GM18870 (cell line): Measurements from ENCODE around the gene DTX1.
"Not testable (repeated sequence)": the region's sequence is repeated elsewhere in the genome, so short reads cannot be mapped to it uniquely, and the experiment has no call there.

Source experiments
- ATAC-seq: cut with Tn5 transposase; IDR thresholded peaks from one replicate; pipeline ENCODE4 v1.9.1; 2021; ENCODE audit warnings: moderate library complexity; ENCODE audit not compliant: unreplicated experiment

The DTX1 gene

DNA sequence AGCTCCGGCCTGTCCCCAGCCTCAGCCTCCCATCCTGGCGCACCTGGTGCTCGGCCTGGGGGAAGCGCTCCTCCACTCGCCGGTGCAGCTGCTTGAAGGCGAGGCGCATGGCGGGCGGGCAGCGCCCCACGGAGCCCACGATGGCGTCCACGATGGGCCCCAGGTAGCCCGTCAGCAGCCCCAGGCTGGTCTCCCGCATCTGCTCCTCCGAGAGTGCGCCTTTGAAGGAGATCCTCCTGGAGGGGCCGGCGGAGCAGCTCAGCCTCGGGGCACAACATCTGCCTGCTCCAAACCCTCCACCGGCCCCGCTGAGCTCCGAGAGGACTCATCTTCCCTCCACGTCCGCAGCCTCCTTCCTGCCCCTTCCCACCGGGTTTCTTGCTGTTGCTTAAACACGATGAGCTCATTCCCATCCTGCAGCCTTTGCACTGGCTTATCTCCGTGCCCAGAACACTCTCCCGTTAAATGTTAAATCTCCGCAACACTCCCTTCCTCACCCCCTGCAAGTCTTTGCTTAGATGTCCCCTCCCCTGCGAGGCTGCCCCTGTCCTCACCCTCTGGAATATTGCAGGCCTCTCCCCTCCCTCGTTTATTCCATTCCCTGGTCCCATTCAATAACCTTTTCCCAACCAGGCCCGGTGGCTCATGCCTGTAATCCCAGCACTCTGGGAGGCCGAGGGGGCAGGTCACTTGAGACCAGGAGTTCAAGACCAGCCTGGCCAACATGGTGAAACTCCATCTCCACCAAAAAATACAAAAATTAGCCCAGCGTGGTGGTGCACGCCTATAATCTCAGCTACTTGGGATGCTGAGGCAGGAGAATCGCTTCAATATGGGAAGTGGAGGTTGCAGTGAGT, 55.7 kb downstream of the DTX1 start:
- no peak for ATAC-seq

DNA sequence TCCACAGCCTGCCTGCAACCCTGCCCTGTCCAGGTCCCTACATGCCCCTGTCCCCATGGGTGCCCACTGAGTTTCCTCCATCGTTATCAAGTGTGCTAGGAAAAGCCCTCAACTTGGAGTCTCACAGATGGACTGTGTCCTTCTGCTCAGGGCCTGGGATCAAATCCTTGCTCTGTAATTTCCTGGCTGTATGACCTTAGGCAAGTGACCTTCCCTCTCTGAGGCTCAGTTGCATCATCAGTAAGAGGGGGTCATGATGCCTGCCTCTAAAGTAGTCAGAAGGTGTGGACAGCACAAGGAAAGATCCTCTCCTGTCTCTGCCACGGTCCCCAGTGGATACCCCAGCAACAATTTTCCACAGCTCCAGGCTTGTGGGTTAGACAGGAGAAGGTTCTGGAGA, 56.9 kb downstream of the DTX1 start:
- no peak for ATAC-seq

DNA sequence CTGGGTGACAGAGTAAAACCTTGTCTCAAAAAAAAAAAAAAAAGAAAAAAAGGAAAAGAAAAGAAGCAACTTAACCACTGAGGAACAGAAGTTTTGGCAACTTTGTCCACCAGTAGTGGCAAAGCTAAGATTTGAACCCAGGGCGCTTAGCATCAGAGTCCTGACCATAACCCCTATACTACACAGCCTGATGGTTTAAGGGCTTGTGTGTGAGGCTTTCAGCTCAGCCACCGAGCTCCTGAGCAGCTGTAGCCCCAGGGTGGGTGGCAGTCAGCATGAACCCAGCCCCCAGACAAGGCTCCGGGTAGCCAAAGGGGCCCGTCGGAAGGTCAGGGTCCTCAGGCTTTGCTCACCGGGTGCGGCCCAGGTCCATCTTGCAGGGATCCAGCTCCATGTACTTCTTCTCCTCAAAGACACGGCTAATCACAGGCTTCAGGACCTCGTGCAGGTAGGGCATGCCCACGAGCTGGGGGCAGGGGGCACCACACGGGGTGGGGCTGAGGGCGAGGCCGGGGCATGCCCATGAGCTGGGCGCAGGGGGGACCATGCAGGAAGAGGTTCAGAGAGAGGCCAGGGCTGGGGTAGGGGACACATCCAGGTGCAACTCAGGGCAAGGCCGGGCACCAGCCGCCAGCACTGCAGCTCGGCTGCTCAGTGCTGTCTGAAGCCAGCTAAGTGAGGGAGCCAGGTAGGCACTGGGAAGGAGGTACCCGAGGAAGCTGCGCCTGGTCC, 58.1 kb downstream of the DTX1 start:
- no peak for ATAC-seq

DNA sequence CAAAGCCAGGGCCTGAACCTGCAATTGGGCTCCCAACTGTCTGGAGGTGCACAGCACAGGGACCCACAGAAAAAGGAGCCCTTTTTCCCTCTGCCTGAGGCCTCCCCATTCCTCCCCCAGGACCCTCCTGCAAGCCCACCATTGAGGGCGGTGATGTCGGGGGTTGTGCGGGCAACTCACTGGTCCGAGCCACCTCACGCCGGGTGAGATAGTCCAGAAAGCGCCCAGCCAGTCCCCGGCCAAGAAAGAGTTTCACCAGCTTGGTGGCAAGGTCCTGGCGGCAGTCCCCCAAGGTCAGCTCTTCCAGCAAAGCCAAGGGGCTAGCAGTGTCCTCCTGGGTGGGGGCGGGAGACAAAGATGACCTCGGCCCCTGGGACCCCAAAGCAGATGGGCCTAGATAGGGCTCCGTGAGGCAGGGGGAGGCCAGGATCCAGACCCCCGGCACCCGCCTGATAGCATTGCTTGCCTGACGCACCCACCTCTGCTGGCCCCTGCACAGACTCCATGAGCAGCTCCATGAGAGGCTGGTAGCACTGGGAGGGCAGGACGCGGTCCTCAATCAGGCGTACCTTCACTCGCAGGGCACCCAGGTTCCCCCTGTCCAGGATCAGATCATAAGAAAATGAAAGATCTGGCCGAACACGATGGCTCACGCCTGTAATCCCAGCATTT, 59.1 kb downstream of the DTX1 start:
- ATAC-seq, result no peak

DNA sequence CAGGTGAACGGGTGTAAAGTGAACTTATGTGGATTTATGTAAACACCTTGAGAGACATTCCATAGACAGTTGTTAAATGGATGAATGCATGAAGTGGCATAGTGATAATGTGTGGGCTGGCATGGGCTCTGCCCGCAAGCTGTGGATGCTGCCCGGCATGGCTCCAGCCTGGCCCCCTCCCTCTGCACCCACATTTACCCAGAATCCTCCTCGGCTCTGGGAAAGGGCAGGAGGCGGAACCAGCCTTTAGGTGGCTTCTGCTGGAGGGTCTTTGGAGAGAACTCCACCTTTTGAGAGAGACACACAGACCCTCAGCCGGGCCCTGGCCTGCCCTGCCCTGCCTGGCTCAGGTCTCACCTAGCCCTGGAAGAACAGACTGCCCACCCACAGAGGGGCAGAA, 60.3 kb downstream of the DTX1 start:
- no peak for ATAC-seq

DNA sequence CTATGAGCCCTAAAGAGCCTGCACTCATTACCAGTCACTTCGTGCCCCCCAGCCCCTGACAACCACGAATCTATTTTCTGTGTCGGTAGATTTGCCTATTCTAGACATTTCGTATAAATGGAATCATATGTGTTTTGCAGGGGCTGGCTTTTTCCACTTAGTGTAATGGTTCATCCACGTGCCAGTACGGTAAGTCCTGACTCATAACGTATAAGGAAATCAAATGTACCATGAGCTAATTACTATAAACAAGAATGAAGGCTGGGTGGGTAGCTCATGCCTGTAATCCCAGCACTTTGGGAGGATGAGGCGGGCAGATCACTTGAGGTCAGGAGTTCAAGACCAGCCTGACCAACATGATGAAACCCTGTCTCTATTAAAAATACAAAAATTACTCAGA, 61.2 kb downstream of the DTX1 start:
- not testable (repeated sequence) for ATAC-seq

DNA sequence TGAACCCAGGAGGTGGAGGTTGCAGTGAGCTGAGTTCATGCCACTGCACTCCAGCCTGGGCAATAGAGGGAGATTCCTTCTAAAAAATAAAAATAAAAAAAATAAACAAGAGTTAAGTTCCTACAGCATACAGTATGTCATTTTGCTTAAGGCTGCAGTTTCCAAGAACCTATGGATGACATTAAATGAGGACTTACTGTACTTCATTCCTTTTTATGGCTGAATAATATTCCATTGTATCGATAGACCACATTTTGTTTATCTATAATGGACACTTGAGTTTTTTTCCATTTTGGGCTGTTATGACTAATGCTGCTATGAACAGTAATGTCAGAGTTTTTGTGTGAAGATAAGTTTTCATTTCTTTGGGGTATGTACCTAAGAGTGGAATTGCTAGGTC, 61.6 kb downstream of the DTX1 start:
- ATAC-seq, result no peak

DNA sequence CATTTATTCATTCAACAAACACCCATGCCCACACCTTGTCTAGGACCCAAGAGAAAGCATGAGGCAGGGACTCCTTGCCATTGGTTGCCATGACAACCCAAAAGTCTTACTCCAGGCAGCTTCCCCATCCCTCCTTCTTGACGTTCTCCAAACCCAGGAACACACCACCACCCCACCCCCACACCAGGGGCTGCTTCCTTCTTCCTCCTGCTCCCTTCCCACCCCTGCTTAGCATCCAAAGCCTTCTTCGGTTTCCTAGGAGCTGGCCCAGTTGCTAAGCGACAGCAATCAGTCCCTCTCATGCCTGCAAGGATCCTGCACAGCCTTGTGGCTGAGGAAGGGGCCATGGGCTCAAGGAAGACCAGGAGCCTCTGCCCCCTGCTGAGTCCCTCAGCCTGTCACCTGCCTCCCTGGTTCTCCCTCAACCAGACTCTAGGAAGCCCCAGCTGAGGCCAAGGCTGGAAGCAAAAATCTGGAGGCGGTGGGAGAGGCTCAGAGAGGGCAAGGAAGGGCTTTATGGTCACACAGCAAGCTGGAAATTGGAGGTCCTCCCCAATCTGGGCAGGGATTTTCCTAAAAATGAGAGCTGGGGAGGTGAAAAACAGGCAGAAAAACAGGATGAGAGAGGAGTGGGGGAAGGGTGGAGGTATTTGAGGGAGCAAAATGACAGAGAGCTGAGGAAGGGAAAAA, 63.6 kb downstream of the DTX1 start:
- no peak for ATAC-seq

DNA sequence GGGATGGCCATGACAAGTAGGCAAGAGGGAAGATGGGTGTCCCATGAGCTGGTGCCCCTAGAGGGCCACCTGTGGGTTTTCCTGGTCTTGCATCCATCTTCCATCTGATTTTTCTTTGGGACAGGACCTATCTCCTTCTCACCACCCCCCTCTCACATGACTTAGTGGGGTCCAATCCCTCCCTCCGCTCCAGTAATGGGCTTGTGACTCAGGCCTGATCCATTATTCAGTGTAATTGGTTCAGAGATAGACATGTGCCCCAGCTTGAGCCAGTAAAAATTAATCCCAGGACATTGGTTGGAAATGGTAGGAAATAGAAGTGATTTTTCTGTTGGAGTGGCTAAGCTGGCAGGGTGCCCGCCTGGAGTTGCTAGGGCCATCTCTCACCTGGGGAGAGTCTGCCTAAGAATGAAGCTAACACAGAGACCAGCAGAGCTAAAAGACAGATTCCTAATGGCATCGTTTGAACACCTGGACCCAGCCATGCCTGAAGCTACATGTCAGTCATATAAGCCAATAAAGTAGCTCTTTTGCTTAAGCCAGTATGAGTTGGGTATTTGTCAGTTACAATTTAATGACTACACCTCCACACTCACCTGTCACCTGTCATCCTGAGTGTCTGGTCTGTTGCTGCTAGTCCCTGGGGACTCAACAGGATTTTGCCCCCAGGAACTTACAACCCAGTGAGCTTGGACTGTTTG, 64.3 kb downstream of the DTX1 start:
- no peak for ATAC-seq

DNA sequence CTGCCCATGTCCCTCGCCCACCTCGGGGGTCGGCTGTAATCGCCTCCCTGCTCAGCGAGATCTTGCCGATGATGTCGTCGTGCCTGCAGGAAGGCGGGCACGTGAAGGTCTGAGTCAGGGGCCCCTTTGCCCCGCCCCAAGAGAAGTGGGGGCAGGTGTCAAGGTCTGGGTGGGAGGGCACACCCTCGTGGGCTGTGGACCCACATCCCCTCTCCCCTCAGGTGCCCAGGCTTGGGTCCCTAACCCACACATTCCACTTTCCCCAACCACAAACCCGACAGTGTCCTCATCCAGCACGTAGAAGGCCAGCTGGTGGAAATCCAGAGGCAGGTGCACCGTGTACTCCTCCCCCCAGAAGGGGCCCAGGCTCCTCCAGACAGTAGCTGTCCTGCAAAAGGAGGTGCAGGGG, 71.3 kb downstream of the DTX1 start:
- ATAC-seq, result no peak

DNA sequence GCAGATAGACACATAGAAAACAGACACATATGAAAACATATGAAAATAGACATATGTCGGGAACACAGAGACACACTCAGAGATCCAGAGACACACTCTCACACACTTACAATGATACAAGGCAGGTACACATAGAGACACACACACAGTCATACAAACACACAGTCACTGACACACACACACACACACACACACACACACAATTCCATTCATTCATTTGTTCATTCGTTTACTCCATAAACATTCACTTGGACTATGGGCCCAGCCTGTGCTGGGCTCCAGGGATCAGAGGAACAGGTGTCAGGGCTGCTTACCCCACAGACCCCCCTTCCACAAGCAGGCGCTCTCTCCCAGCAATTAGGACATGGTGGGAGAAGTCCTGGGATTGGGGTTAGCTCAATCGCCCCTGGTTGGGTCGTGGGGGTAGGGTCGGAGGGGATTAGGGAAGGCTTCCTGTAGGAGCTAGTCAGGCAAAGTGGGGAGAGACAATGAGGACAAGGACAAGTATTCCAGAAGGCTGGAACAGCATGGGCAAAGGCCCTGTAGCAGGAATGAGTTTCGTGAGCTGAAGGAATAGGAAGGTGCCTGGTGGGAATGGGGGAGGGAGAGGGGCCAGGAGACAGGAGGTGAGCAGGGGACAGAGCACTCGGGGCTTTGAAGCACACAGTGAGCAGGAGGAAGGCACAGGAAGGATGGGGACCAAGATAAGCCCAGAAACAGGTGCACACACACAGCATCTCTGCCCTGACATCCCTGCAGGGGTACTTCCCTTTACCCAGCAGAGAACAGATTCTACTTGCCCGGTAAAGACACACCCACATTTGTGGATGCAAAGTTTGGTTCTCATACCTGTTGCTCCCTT, 72.5 kb downstream of the DTX1 start:
- ATAC-seq, result no peak

DNA sequence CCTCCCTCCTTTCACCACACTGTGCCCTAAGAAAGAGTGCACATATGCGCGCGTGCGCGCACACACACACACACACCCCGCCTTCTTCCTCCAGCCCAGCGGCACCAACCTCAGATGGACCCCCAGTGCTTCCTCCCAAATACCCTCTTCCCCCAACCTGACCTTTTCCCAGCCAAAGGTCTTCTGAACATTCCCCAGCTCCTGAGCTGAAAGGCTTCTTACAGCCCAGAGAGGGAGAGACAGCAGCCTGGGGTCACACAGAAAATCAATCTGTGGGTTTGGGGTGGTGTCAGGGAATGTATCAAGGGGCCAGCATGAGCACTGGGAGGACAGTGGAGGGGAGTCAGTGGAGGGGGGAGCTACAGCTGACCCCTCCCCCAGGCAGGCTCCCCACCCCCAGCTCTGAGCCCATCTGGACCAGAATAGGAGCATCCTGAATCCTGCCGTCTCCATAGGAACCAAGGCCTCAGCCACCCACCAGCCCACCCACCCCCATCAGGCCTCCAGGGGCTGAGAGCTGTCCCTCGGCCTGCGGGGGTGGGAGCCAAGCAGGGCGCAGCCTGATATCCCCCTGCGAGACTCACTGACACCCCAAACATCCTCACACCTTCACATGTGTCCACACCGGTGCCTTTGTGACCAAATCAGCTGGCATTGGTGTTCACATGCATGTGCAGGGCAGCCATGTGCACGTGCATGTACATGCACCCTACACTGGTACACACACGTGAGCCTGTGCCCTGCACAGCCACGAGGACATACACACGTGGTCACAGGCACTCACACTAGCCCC, 73.3 kb downstream of the DTX1 start:
- no peak for ATAC-seq

DNA sequence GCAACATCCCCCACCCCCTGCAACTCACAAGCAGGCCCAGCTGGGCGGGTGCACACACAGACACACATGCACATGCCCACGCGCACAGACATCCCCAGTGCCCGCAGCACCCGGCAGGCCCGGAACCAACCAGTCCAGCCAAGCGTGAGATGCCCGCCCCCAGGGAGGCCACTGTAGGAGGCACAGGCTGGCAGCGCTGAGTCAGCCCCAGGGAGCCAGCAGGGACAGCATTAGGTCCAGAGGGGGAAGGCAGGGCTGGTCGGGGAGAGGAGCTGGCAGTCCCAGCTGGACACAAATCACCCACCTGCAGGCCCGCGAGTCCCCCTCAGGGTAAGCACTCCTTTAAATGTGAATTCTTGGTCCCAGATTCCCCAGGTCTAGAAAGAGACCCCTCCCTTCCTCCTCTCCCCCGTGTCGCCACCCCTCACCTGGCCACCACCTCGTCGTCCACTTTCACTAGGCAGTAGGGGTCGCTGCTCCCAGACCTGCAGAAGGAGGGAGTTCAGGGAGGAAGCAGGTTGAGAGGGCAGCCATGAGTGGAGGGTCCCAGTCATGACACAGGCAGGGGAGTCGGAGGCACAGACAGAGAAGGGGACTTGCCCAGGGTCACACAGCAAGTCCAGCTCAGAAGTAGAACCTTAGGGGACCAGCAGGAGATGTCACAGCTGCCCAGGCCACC, 74.1 kb downstream of the DTX1 start:
- no peak for ATAC-seq

DNA sequence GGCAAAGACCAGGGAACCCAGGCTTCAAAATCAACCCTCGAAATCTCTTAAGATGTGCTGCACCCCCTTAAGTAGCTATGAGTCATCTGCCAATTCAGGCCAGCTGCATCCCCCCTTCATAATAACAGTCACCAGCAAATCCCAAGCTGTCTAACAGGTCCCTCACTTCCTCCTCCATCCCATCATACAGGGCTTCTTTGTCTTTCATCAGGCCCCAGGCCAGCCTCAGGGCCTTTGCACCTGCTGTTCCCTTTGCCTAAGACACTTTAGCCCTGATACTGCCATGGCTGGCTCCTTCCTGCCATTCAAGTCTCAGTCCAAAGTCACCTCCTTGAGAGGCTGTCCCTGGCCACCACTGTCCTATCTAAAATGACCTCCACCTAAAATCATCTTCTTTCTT, 75.0 kb downstream of the DTX1 start:
- no peak for ATAC-seq

DNA sequence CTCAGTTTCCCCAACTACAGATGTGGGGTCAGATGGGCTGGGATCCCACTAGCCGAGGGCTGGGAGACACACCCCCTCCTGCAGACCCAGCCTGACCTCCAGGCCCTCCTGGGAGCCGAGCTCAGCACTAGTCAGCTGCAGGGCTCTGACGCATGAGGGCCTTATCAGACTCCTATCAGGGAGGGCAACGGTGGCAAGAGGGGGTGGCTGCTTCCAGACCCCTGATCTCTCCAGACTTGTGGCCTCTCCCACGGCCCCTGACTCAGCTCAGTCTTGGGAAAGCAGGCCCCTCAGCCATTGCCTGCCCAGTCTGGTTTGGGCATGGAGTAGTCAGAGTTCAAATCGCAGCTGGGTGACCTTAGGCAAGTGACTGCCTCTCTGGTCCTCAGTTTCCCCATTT, 76.5 kb downstream of the DTX1 start:
- ATAC-seq, result no peak

DNA sequence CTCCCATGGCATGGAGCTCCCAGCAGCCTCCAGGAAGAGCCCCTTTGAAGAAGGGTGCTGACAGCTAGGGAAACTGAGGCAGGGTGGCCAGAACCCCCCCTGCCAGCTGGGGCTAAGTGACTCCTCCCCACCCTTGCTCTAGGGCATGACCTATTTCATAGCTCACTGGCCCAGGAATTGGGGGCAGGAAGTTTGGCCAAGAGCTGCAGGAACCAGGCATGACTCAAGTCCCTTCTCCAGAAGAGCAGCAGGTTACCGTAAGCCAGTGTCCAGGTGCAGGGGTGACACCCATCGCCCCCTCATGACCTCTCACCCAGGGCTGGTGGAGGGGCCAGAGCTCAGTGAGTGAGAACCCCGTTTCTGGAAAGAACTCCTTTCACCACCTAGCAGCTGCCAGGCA, 77.1 kb downstream of the DTX1 start:
- ATAC-seq, result no peak

DNA sequence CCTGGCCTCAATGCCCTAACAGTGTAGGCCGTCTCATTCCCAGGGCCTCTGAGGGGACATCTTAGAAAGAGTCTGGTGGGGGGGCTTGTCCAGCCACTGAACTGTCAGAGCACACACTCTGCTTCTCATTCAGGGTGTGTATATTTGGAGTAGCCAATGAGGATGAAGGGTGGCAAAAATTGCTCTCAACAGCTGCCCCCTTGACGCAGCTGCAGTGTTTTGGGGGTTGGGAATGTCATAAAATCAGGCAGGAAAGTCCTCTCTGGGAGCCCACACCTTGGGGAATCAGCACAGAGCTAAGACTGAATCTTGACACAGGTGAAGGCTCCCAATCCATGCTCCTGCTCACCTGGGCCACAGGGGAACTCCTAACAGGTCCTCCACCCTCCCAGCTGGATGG, 77.5 kb downstream of the DTX1 start:
- ATAC-seq, result no peak

DNA sequence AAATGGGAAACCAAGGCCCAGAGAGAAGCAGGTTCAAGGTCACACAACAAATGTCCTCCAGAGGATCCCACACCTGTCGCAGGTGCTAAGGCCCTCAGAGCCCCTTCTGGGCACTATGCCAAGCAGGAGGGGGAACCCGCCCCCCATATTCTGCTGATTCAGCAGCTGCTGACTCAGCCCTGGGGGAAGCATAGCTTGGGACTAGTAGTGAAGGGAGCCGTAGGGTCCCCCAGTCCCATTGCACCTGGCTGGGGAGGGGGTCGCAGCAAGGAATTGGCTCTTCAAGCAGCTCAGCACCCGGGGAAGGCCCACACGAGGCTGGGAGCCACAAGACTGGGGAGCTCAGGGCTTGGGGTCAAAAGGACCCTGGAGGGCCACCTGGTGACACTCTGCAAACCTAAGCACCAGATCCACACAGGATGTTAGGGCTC, 78.0 kb downstream of the DTX1 start:
- no peak for ATAC-seq
